Stimulated activated CD8-positive, alpha-beta memory T cell treated with anti-CD3 and anti-CD28 coated beads, Interleukin-2, amount 100 ng/mL, for 1 hour (primary cell): ENCODE measurements around the gene ECD.

Experiments used
- DNase-seq, 2 donors: peaks; one replicate each; pipeline ENCODE4 v3.0.0-alpha.2; 2020; ENCODE audit warnings: low read depth in 2 of 2

ECD gene

GRCh38 chr10:73096449-73097304, 71.1 kb downstream of the ECD start, which contains the start of gene P4HA1:
Gene P4HA1, minus strand, starts transcription at chr10:73096866. Its CDS starts 21,983 bp downstream, at chr10:73074883.
- peak; percentile 96 to 98 for DNase-seq

- DNase-seq: peak; percentile 27 to 55
Measured at GRCh38 chr10:73096041-73096448, 71.8 kb downstream of the ECD start.

- DNase-seq: no peak
Measured at GRCh38 chr10:73095481-73096021, 72.3 kb downstream of the ECD start.

- DNase-seq: no peak
Measured at GRCh38 chr10:73094986-73095480, 72.8 kb downstream of the ECD start.

- no peak for DNase-seq
Measured at GRCh38 chr10:73093922-73094850, 73.6 kb downstream of the ECD start.

GRCh38 chr10:73092830-73093229, 75.0 kb downstream of the ECD start:
- DNase-seq: no peak

GRCh38 chr10:73088304-73088703, 79.5 kb downstream of the ECD start:
- DNase-seq: no peak

GRCh38 chr10:73086816-73087215, 81.0 kb downstream of the ECD start:
- no peak for DNase-seq

- DNase-seq: no peak
Measured at GRCh38 chr10:73084209-73084608, 83.6 kb downstream of the ECD start.
